Smooth muscle cell (in vitro differentiated cells): ENCODE data around the gene PHLPP1. TPM values are rescaled to one million over a fixed set of nuclear protein-coding genes. Genes with fewer than 3 reads are reported as not detected.

Source experiments
- DNase-seq: peaks from one replicate; lab custom pipeline; 2025; ENCODE audit not compliant: unreplicated experiment; lab: John Stamatoyannopoulos, UW
- H2AFZ ChIP-seq: fragments of 200-600 bp; sonication (generic); 2 replicates; pipeline ENCODE4 v1.6.0; 2016; ENCODE audit warnings: antibody characterized with exemption, low read depth, mild to moderate bottlenecking
- H3F3A ChIP-seq: fragments of 200-600 bp; sonication (generic); 2 replicates; pipeline ENCODE4 v1.6.0; 2017; ENCODE audit warnings: antibody characterized with exemption, low read depth
- H3K27ac ChIP-seq: fragments of 200-600 bp; sonication (generic); 2 replicates; pipeline ENCODE4 v1.5.1; 2016; ENCODE audit warnings: low read depth, mild to moderate bottlenecking
- H3K27me3 ChIP-seq: fragments of 200-600 bp; sonication (generic); 2 replicates; pipeline ENCODE4 v1.6.1; 2016; ENCODE audit warnings: low read depth, mild to moderate bottlenecking
- H3K36me3 ChIP-seq: fragments of 200-600 bp; sonication (generic); 2 replicates; pipeline ENCODE4 v1.5.1; 2016; ENCODE audit warnings: low read depth
- H3K4me1 ChIP-seq: fragments of 200-600 bp; sonication (generic); 2 replicates; pipeline ENCODE4 v1.5.1; 2016; ENCODE audit warnings: low read depth
- H3K4me2 ChIP-seq: fragments of 200-600 bp; sonication (generic); 2 replicates; pipeline ENCODE4 v1.6.0; 2016; ENCODE audit warnings: mild to moderate bottlenecking
- H3K4me3 ChIP-seq: fragments of 200-600 bp; sonication (generic); 2 replicates; pipeline ENCODE4 v1.5.1; 2016; ENCODE audit warnings: mild to moderate bottlenecking
- H3K79me2 ChIP-seq: fragments of 200-600 bp; sonication (generic); 2 replicates; pipeline ENCODE4 v1.6.0; 2016; ENCODE audit warnings: low read depth, mild to moderate bottlenecking
- H3K9ac ChIP-seq: fragments of 200-600 bp; sonication (generic); 2 replicates; pipeline ENCODE4 v1.6.0; 2016; ENCODE audit warnings: low read depth
- H3K9me3 ChIP-seq: fragments of 200-600 bp; sonication (generic); replicated peaks from 2 replicates; pipeline ENCODE4 v1.5.1; 2016; ENCODE audit warnings: low read depth
- H4K20me1 ChIP-seq: fragments of 200-600 bp; sonication (generic); 2 replicates; pipeline ENCODE4 v1.6.0; 2016; ENCODE audit warnings: low read depth
- CTCF ChIP-seq: fragments of 200-600 bp; sonication (generic); IDR thresholded peaks from 2 replicates; pipeline ENCODE4 v1.5.1; 2017; ENCODE audit warnings: borderline replicate concordance, mild to moderate bottlenecking, antibody characterized with exemption; ENCODE audit not compliant: insufficient read depth, poor library complexity, severe bottlenecking
- WGBS: methylation state at CpG from one replicate; pipeline ENCODE4 v1.1.7; 2016; ENCODE audit warnings: low lambda C conversion rate; 5-methylcytosine and 5-hydroxymethylcytosine counted together
- polyA plus RNA-seq: library from polyadenylated mRNA; unstranded; fragments of >200 nt; fragmentation: Nextera tagmentation; extraction: Ambion mirVana; gene quantifications from 2 replicates; pipeline ENCODE4 v1.2.1, GENCODE V29; 2016
- total RNA-seq: library from RNA; depleted of rRNA; stranded (reverse); fragments of >200 nt; gene quantifications from 2 replicates; pipeline ENCODE4 v1.2.3, GENCODE V29; 2014

The PHLPP1 gene
- total and polyA plus RNA-seq, 2 experiments from 2014 or later: 1.1 to 4.3 TPM

- no peak overlapping the region for H3K9ac ChIP-seq
- TF ChIP-seq CTCF: peak; percentile 79
- no peak overlapping the region for H3K4me2 ChIP-seq
- peaks cover 45% of the 10 kb centered on the region for H3K27me3 ChIP-seq
- WGBS: 4% methylated on average over 4 of the region's 4 CpGs
- no peak for DNase-seq
- no peaks in the 10 kb centered on the region for H3K9me3 ChIP-seq
- H3K79me2 ChIP-seq: no peaks in the 10 kb centered on the region
- H3K27ac ChIP-seq: no peak overlapping the region
- no peak overlapping the region for H2AFZ ChIP-seq
- no peaks in the 10 kb centered on the region for H3K4me1 ChIP-seq
- H3F3A ChIP-seq: no peaks in the 10 kb centered on the region
- no peaks in the 10 kb centered on the region for H4K20me1 ChIP-seq
- no peaks in the 10 kb centered on the region for H3K36me3 ChIP-seq
- no peak overlapping the region for H3K4me3 ChIP-seq
Observed at GRCh38 chr18:63016270-63016669, 300.9 kb downstream of the PHLPP1 start.

- peaks cover 42% of the 10 kb centered on the region for H3K27me3 ChIP-seq
- no peak overlapping the region for H3K9ac ChIP-seq
- no peak for TF ChIP-seq CTCF
- H3K79me2 ChIP-seq: no peaks in the 10 kb centered on the region
- no peaks in the 10 kb centered on the region for H3K9me3 ChIP-seq
- WGBS: 81% methylated on average over 2 of the region's 2 CpGs
- H4K20me1 ChIP-seq: no peaks in the 10 kb centered on the region
- H3F3A ChIP-seq: no peaks in the 10 kb centered on the region
- no peak overlapping the region for H3K4me2 ChIP-seq
- H3K4me1 ChIP-seq: no peaks in the 10 kb centered on the region
- no peak overlapping the region for H3K4me3 ChIP-seq
- H3K27ac ChIP-seq: no peak overlapping the region
- no peak for DNase-seq
- no peaks in the 10 kb centered on the region for H3K36me3 ChIP-seq
- no peak overlapping the region for H2AFZ ChIP-seq
Observed at GRCh38 chr18:63017076-63017475, 301.7 kb downstream of the PHLPP1 start.

GRCh38 chr18:63017977-63018376 lies 302.6 kb downstream of the PHLPP1 start:
- Histone ChIP-seq H3K4me3 (no peak overlapping the region), H3K79me2 (no peaks in the 10 kb centered on the region), H3K27ac (no peak overlapping the region)

More at GRCh38 chr18:63017977-63018376, 302.6 kb downstream of the PHLPP1 start:
- Histone ChIP-seq H3K36me3 (no peaks in the 10 kb centered on the region), H3K9me3 (no peaks in the 10 kb centered on the region), H3K27me3 (peaks cover 37% of the 10 kb centered on the region), H3K4me1 (no peaks in the 10 kb centered on the region), H2AFZ (no peak overlapping the region), H3K9ac (no peak overlapping the region), H3F3A (no peaks in the 10 kb centered on the region), H3K4me2 (no peak overlapping the region), H4K20me1 (no peaks in the 10 kb centered on the region)
- no peak for TF ChIP-seq CTCF
- DNase-seq: no peak
